Ectodermal cell (in vitro differentiated cells): ENCODE data around the gene MMP26.

Source experiments
- H3K27ac ChIP-seq: 2 replicates; pipeline ENCODE4 v1.7.0; 2013; ENCODE audit warnings: mild to moderate bottlenecking, low read depth, low read length; ENCODE audit not compliant: insufficient read depth, poor library complexity, severe bottlenecking
- H3K27me3 ChIP-seq: 2 replicates; pipeline ENCODE4 v1.7.0; 2013; ENCODE audit warnings: mild to moderate bottlenecking, low read length; ENCODE audit not compliant: insufficient read depth, control insufficient read depth, poor library complexity, severe bottlenecking
- H3K36me3 ChIP-seq: one replicate; pipeline ENCODE4 v1.7.0; 2013; ENCODE audit warnings: low read length; ENCODE audit not compliant: control insufficient read depth, insufficient read depth
- H3K4me1 ChIP-seq: one replicate; pipeline ENCODE4 v1.7.0; 2013; ENCODE audit warnings: low read length; ENCODE audit not compliant: control insufficient read depth, insufficient read depth
- H3K4me3 ChIP-seq: 2 replicates; pipeline ENCODE4 v1.7.0; 2013; ENCODE audit warnings: low read depth, low read length, control low read depth; ENCODE audit not compliant: insufficient read depth
- H3K9me3 ChIP-seq: 2 replicates; pipeline ENCODE4 v1.7.0; 2013; ENCODE audit warnings: mild to moderate bottlenecking, low read length, moderate library complexity; ENCODE audit not compliant: control insufficient read depth
- WGBS, 2 experiments: methylation state at CpG; one replicate each; pipeline ENCODE4 v1.1.7; 2013; ENCODE audit warnings: missing lambda C conversion rate in 2 of 2; 5-methylcytosine and 5-hydroxymethylcytosine counted together

The MMP26 gene

GRCh38 chr11:4680341-4680740 lies 24.2 kb upstream of the MMP26 start:
- Histone ChIP-seq H3K9me3 (no peaks in the 10 kb centered on the region), H3K36me3 (no peaks in the 10 kb centered on the region), H3K27me3 (no peaks in the 10 kb centered on the region), H3K4me3 (no peak overlapping the region), H3K27ac (no peak overlapping the region), H3K4me1 (no peaks in the 10 kb centered on the region)
- WGBS, 2 experiments = 90 to 91% methylated on average over 3 of the region's 3 CpGs

- Histone ChIP-seq H3K36me3 (no peaks in the 10 kb centered on the region), H3K9me3 (no peaks in the 10 kb centered on the region), H3K4me3 (no peak overlapping the region), H3K27ac (no peak overlapping the region), H3K27me3 (no peaks in the 10 kb centered on the region), H3K4me1 (no peaks in the 10 kb centered on the region)
- whole genome bisulfite sequencing, 2 experiments = 89 to 100% methylated on average over 1 to 2 of the region's 2 CpGs
Observed at GRCh38 chr11:4682623-4683419, 21.8 kb upstream of the MMP26 start.

GRCh38 chr11:4684631-4685285 lies 19.8 kb upstream of the MMP26 start:
- Histone ChIP-seq H3K36me3 (no peaks in the 10 kb centered on the region), H3K9me3 (no peaks in the 10 kb centered on the region), H3K27ac (no peak overlapping the region), H3K4me1 (no peaks in the 10 kb centered on the region), H3K27me3 (no peaks in the 10 kb centered on the region), H3K4me3 (no peak overlapping the region)
- WGBS, 2 experiments = 88 to 93% methylated on average over 3 of the region's 3 CpGs

GRCh38 chr11:4695442-4695841 lies 9.1 kb upstream of the MMP26 start:
- 91 to 93% methylated on average over 1 of the region's 1 CpG for WGBS, 2 experiments
- Histone ChIP-seq H3K9me3 (no peaks in the 10 kb centered on the region), H3K4me3 (no peak overlapping the region), H3K4me1 (peaks cover 5% of the 10 kb centered on the region), H3K36me3 (no peaks in the 10 kb centered on the region), H3K27me3 (no peaks in the 10 kb centered on the region), H3K27ac (no peak overlapping the region)

DNA sequence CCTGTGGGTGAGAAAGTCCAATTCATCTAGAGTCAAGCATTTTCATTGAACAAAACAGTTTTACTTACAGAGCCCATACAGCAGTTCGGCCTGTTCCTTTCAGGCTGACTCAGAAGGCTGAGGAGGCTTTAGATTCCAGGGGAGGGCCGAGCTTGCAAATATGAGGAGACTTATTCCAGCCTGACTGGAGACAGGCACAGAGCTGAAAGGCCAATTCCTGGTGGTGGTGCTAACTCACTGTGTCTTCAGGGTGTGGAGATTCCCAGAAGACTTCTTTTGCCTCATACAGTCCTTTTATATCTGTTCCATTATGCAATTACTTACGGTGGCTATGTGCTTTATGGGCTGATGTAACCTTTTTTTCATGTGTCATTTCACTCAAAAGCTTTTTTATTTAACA lies 7.0 kb upstream of the MMP26 start, which contains the start of gene OR51E2:
Gene OR51E2 (minus strand): TSS at position 269 of the 400 bp plus-strand sequence. CDS start 15,142 bp downstream, outside the sequence.
- H3K4me3 ChIP-seq = no peak within 1 kb of the TSS
- H3K27ac ChIP-seq = no peak within 1 kb of the TSS
- WGBS, 2 experiments = 85 to 91% methylated on average over 2 of the region's 3 CpGs
- H3K9me3 ChIP-seq = no peaks in the 10 kb centered on the region
- peaks cover 5% of the 10 kb centered on the region for H3K4me1 ChIP-seq
- H3K27me3 ChIP-seq = no peaks in the 10 kb centered on the region
- H3K36me3 ChIP-seq = no peaks in the 10 kb centered on the region

- Histone ChIP-seq H3K27me3 (no peaks in the 10 kb centered on the region), H3K27ac (no peak overlapping the region), H3K4me1 (peaks cover 5% of the 10 kb centered on the region), H3K9me3 (no peaks in the 10 kb centered on the region), H3K4me3 (no peak overlapping the region), H3K36me3 (no peaks in the 10 kb centered on the region)
- WGBS, 2 experiments = 92 to 93% methylated on average over 3 of the region's 3 CpGs
Observed at GRCh38 chr11:4699697-4700435, 4.7 kb upstream of the MMP26 start.

DNA sequence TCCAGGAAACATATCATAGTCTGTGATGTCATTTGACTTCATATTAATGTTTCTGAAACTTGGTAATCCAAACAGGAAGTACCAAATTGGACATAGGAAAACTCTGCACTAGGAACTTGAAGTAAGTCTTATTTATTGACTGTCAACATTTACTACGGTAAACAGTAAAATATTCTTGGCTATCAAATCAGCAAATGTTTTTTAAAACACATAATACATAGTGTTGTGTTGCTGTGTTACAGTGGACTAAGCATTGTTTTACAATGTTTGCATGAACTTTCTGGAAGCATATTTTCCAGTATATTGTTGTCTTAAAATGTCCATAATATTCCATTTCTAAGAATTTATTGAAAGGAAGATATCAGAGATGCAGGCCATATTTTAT lies 4.2 kb upstream of the MMP26 start:
- H3K4me3 ChIP-seq = no peak overlapping the region
- no peaks in the 10 kb centered on the region for H3K9me3 ChIP-seq
- peaks cover 5% of the 10 kb centered on the region for H3K4me1 ChIP-seq
- H3K27ac ChIP-seq = no peak overlapping the region
- no CpG with 5 or more reads among the region's 1 CpG for WGBS, 2 experiments
- no peaks in the 10 kb centered on the region for H3K27me3 ChIP-seq
- H3K36me3 ChIP-seq = no peaks in the 10 kb centered on the region

- no peaks in the 10 kb centered on the region for H3K4me1 ChIP-seq
- H3K9me3 ChIP-seq = no peaks in the 10 kb centered on the region
- H3K27ac ChIP-seq = no peak overlapping the region
- H3K4me3 ChIP-seq = no peak overlapping the region
- no peaks in the 10 kb centered on the region for H3K36me3 ChIP-seq
- H3K27me3 ChIP-seq = no peaks in the 10 kb centered on the region
- WGBS, 2 experiments = 76 to 81% methylated on average over 8 of the region's 8 CpGs
Observed at GRCh38 chr11:4704790-4705334, 278 bp downstream of the MMP26 start.

DNA sequence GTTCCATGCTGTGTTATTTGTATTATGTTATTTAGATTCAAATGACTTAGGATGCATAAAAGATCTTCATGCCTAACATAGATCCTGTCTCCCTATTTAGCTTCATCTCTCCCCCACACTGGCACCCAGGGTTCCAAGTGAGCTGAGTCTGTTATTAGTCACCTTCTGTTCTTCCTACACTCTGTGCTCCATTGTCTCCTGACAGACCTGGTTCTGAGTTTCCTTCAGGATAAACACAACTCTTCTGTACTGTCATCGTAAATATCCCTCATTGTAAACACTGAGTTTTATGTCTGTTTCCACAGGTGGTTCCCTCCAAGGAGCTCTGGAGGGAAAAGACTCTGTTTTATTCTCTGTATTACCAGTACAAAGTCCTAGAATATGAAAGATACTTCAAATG lies 8.7 kb downstream of the MMP26 start:
- no peak overlapping the region for H3K27ac ChIP-seq
- no peak overlapping the region for H3K4me3 ChIP-seq
- WGBS, 2 experiments = 61 to 67% methylated on average over 1 of the region's 1 CpG
- no peaks in the 10 kb centered on the region for H3K9me3 ChIP-seq
- no peaks in the 10 kb centered on the region for H3K36me3 ChIP-seq
- no peaks in the 10 kb centered on the region for H3K27me3 ChIP-seq
- H3K4me1 ChIP-seq = no peaks in the 10 kb centered on the region

GRCh38 chr11:4714300-4714699 lies 9.7 kb downstream of the MMP26 start:
- 92 to 97% methylated on average over 4 to 5 of the region's 5 CpGs for WGBS, 2 experiments
- Histone ChIP-seq H3K27me3 (no peaks in the 10 kb centered on the region), H3K4me1 (no peaks in the 10 kb centered on the region), H3K36me3 (no peaks in the 10 kb centered on the region), H3K27ac (no peak overlapping the region), H3K4me3 (no peak overlapping the region), H3K9me3 (no peaks in the 10 kb centered on the region)
